K562 (cell line): Measurements from ENCODE around the gene NDUFA13. TPM values are rescaled to one million over a fixed set of nuclear protein-coding genes. Genes with fewer than 3 reads are reported as not detected.

Experiments used
- BRF2 ChIP-seq: IDR thresholded peaks from 3 replicates; pipeline ENCODE4 v1.6.1; 2011; ENCODE audit warnings: borderline replicate concordance, mild to moderate bottlenecking; ENCODE audit not compliant: insufficient read length, insufficient read depth
- CTBP1 ChIP-seq: fragments of 450-650 bp; IDR thresholded peaks from 2 replicates; pipeline ENCODE4 v1.6.1; 2016; ENCODE audit warnings: borderline replicate concordance
- CTCF ChIP-seq, 3 experiments: IDR thresholded peaks in 2 of 3; conservative IDR thresholded peaks in 1 of 3; 2 replicates each; pipeline ENCODE4 v1.5.1; 2011 to 2012; ENCODE audit warnings: low read length in 3 of 3, mild to moderate bottlenecking in 3 of 3, control low read depth in 2 of 3, improper control_type of control experiment in 1 of 3, inconsistent platforms in 1 of 3, low read depth in 1 of 3, mixed read lengths in 1 of 3, moderate library complexity in 1 of 3; ENCODE audit not compliant: insufficient read depth in 2 of 3
- ETS1 ChIP-seq: conservative IDR thresholded peaks from 2 replicates; pipeline ENCODE4 v1.6.1; 2011; ENCODE audit warnings: low read depth, mild to moderate bottlenecking, low read length; ENCODE audit not compliant: control insufficient read depth
- HMGXB4 ChIP-seq: sonication (generic); formaldehyde crosslinking; IDR thresholded peaks from 2 replicates; pipeline ENCODE4 v1.8.1; 2023; ENCODE audit warnings: mild to moderate bottlenecking, missing genetic modification reagents
- JUNB ChIP-seq: fragments of 450-650 bp; formaldehyde crosslinking; conservative IDR thresholded peaks from 2 replicates; pipeline ENCODE4 v1.4.0; 2020; ENCODE audit warnings: mild to moderate bottlenecking
- KDM5B ChIP-seq: fragments of 200-600 bp; sonication (generic); IDR thresholded peaks from 2 replicates; pipeline ENCODE4 v1.6.1; 2012; ENCODE audit warnings: low read depth, mild to moderate bottlenecking, moderate library complexity, low read length, control low read depth, inconsistent platforms; ENCODE audit not compliant: insufficient replicate concordance
- KLF1 ChIP-seq: fragments of 450-650 bp; IDR thresholded peaks from 2 replicates; pipeline ENCODE4 v1.6.1; 2016; ENCODE audit warnings: missing genetic modification characterization, missing compliant biosample characterization
- KLF10 ChIP-seq: fragments of 250-450 bp; sonication (Bioruptor Pico); IDR thresholded peaks from 2 replicates; pipeline ENCODE4 v1.6.1; 2021; ENCODE audit warnings: matching md5 sums
- MBD1 ChIP-seq: fragments of 250-450 bp; sonication (Bioruptor Pico); IDR thresholded peaks from 2 replicates; pipeline ENCODE4 v1.8.0; 2022; ENCODE audit warnings: inconsistent platforms
- MYNN ChIP-seq, 2 experiments: sonication (generic); formaldehyde crosslinking in 1 of 2; IDR thresholded peaks; 2 replicates each; pipeline versions ENCODE4 v1.5.0 to v1.6.1; 2016 to 2020; ENCODE audit warnings: antibody characterized with exemption in 1 of 2, missing genetic modification reagents in 1 of 2
- NEUROD1 ChIP-seq: fragments of 150-350 bp; IDR thresholded peaks from 2 replicates; pipeline ENCODE4 v1.6.1; 2014; ENCODE audit warnings: borderline replicate concordance, low read length, low read depth; ENCODE audit not compliant: partially characterized antibody
- NFXL1 ChIP-seq: fragments of 450-650 bp; formaldehyde crosslinking; IDR thresholded peaks from 2 replicates; pipeline ENCODE4 v1.4.0; 2021; ENCODE audit warnings: mild to moderate bottlenecking
- TEAD2 ChIP-seq: fragments of 450-650 bp; IDR thresholded peaks from 2 replicates; pipeline ENCODE4 v1.6.1; 2016; ENCODE audit warnings: missing genetic modification characterization, control low read depth, missing compliant biosample characterization
- YBX1 ChIP-seq: fragments of 450-650 bp; IDR thresholded peaks from 2 replicates; pipeline ENCODE4 v1.7.1; 2016; ENCODE audit warnings: mild to moderate bottlenecking
- ZNF324 ChIP-seq: fragments of 250-450 bp; sonication (Bioruptor Pico); IDR thresholded peaks from 2 replicates; pipeline ENCODE4 v1.4.0; 2020; ENCODE audit warnings: mild to moderate bottlenecking
- polyA plus RNA-seq, 8 experiments: library from polyadenylated mRNA; depleted of rRNA in 4 of 8; stranded (reverse) in 5 of 8; unstranded in 3 of 8; fragments of >200 nt; fragmentation: Nextera tagmentation in 2 of 8; fragmentation: Illumina TruSeq in 1 of 8; extraction: Ambion mirVana in 2 of 8; extraction: Trizol in 1 of 8; gene quantifications; 2 replicates each; pipeline versions ENCODE4 v1.2.1 to v1.2.3, GENCODE V29; 2011 to 2014; ENCODE audit warnings: inconsistent platforms in 1 of 8, missing spikeins in 1 of 8
- total RNA-seq, 7 experiments: library from RNA; depleted of rRNA in 6 of 7; stranded (reverse); fragments of >200 nt in 6 of 7; fragmentation: Illumina TruSeq in 2 of 7; extraction: Trizol in 2 of 7; gene quantifications; 2 replicates each; pipeline versions ENCODE4 v1.2.1 to v1.2.3, GENCODE V29; 2011 to 2021; ENCODE audit warnings: low replicate concordance in 1 of 7

The NDUFA13 gene
- total and polyA plus RNA-seq, 9 of the 15 experiments (the other 6 are each of a cell fraction or from before 2014, with no cell fraction given) = 146 to 596 (median 429) TPM

- TF ChIP-seq MBD1 (CRISPR knock-in tag) (no peak), NEUROD1 (no peak), KLF1 (tag) (no peak), KLF10 (CRISPR knock-in tag) (no peak), ZNF324 (CRISPR knock-in tag) (no peak), ETS1 (no peak), KDM5B (no peak), CTCF (IDR thresholded peaks at IDR 0.05 in 2 of 3, conservative IDR thresholded peaks at IDR 0.05 in 1 of 3; ENCODE audit: insufficient read depth in 2 of 3, low read depth in 1 of 3, low read length in 3 of 3) (peak; percentile 89 to 94 (median 90)), YBX1 (no peak), MYNN (IDR thresholded peaks at IDR 0.05) (peak; percentile 74; the same call in 1 of the 2 replicates), MYNN (CRISPR knock-in tag; IDR thresholded peaks at IDR 0.05) (no peak), NFXL1 (CRISPR knock-in tag) (no peak), BRF2 (no peak), TEAD2 (tag) (no peak), HMGXB4 (CRISPR knock-in tag) (no peak), CTBP1 (peak; percentile 42; the same call in 1 of the 2 replicates), JUNB (CRISPR knock-in tag) (no peak)
Measured at GRCh38 chr19:19531951-19532805, 16.2 kb downstream of the NDUFA13 start (continued).
